Breast epithelium (tissue), 3 donors: ENCODE measurements around the gene SPATA2.

ENCODE experiments used
- CTCF ChIP-seq, 3 donors: fragments of 450-650 bp; IDR thresholded peaks; one replicate each; pipeline ENCODE4 v1.5.1; 2016 to 2017; ENCODE audit warnings: antibody characterized with exemption in 3 of 3, mild to moderate bottlenecking in 3 of 3, moderate library complexity in 3 of 3
- POLR2A ChIP-seq: fragments of 450-650 bp; IDR thresholded peaks from one replicate; pipeline ENCODE4 v1.6.1; 2016; ENCODE audit warnings: antibody characterized with exemption, mild to moderate bottlenecking, moderate library complexity
- POLR2AphosphoS5 ChIP-seq, 3 donors: sonication (generic); formaldehyde crosslinking; IDR thresholded peaks; one replicate each; pipeline ENCODE4 v1.6.1; 2017; ENCODE audit warnings: antibody characterized with exemption in 3 of 3

GRCh38 chr20:49886571-49887213 is 28.6 kb downstream of the SPATA2 start:
- TF ChIP-seq CTCF (IDR thresholded peaks at IDR 0.05) (no peak), POLR2A (no peak), POLR2AphosphoS5 (IDR thresholded peaks at IDR 0.05) (no peak)
